ENCODE results near the gene ILF2. TPM values are rescaled to one million over a fixed set of nuclear protein-coding genes. Genes with fewer than 3 reads are reported as not detected.
A peak's percentile ranks its signal among the peaks of the same experiment; 100 is the strongest.

Gene ILF2
- total RNA-seq, 1 donor = 154 TPM

- H3K4me3 ChIP-seq (ENCODE audit: low read depth, low read length) = peak overlapping the region; percentile 96
- no peak for TF ChIP-seq CTCF (IDR thresholded peaks at IDR 0.05; ENCODE audit: insufficient read depth, low read length)
- no peak for DNase-seq (ENCODE audit: low read depth)
These were observed 11.6 kb downstream of the ILF2 start for GRCh38 chr1:153659175-153659534.

GRCh38 chr1:153658400-153659174 is 12.2 kb downstream of the ILF2 start, which contains the start of gene SNAPIN:
TSS of gene SNAPIN (plus strand) at chr1:153658703. CDS start at chr1:153658744, 41 bp downstream.
- peak within 1 kb of the TSS; percentile 96 for H3K4me3 ChIP-seq (ENCODE audit: low read depth, low read length)
- peak; percentile 7 for TF ChIP-seq CTCF (IDR thresholded peaks at IDR 0.05; ENCODE audit: insufficient read depth, low read length)
- peak; percentile 81 for DNase-seq (ENCODE audit: low read depth)

GRCh38 chr1:153655333-153655732 is 15.5 kb downstream of the ILF2 start:
- H3K4me3 ChIP-seq (ENCODE audit: low read depth, low read length) = no peak overlapping the region
- no peak for DNase-seq (ENCODE audit: low read depth)
- no peak for TF ChIP-seq CTCF (IDR thresholded peaks at IDR 0.05; ENCODE audit: insufficient read depth, low read length)

GRCh38 chr1:153652805-153653500 is 17.8 kb downstream of the ILF2 start:
- no peak for TF ChIP-seq CTCF (IDR thresholded peaks at IDR 0.05; ENCODE audit: insufficient read depth, low read length)
- DNase-seq (ENCODE audit: low read depth) = peak; percentile 51

GRCh38 chr1:153651771-153652170 is 19.0 kb downstream of the ILF2 start:
- no peak overlapping the region for H3K4me3 ChIP-seq (ENCODE audit: low read depth, low read length)
- no peak for DNase-seq (ENCODE audit: low read depth)
- TF ChIP-seq CTCF (IDR thresholded peaks at IDR 0.05; ENCODE audit: insufficient read depth, low read length) = no peak

More at GRCh38 chr1:153652805-153653500, 17.8 kb downstream of the ILF2 start:
- no peak overlapping the region for H3K4me3 ChIP-seq (ENCODE audit: low read depth, low read length)

- no peak overlapping the region for H3K4me3 ChIP-seq (ENCODE audit: low read depth, low read length)
- TF ChIP-seq CTCF (IDR thresholded peaks at IDR 0.05; ENCODE audit: insufficient read depth, low read length) = no peak
- DNase-seq (ENCODE audit: low read depth) = no peak
These were observed 20.9 kb downstream of the ILF2 start for GRCh38 chr1:153649863-153650235.

Data from fibroblast of the aortic adventitia (primary cell).